H1 (cell line): ENCODE results near the gene CRISPLD2.

Source experiments
- BRCA1 ChIP-seq: IDR thresholded peaks from 2 replicates; pipeline ENCODE4 v1.6.1; 2012; ENCODE audit warnings: low read depth, low read length, improper control_type of control experiment
- CTCF ChIP-seq, 3 experiments: IDR thresholded peaks; 1 replicate in 2 of 3; 2 replicates in 1 of 3; pipeline versions ENCODE4 v1.5.1 to v1.6.1; 2011; ENCODE audit warnings: low read length in 3 of 3, mild to moderate bottlenecking in 3 of 3, inconsistent platforms in 2 of 3, low read depth in 1 of 3, moderate library complexity in 1 of 3; ENCODE audit not compliant: insufficient read depth in 1 of 3; ENCODE audit errors: control extremely low read depth in 1 of 3
- EZH2 ChIP-seq: fragments of 200-600 bp; sonication (generic); IDR thresholded peaks from 2 replicates; pipeline ENCODE4 v1.7.1; 2012; ENCODE audit warnings: low read depth, mild to moderate bottlenecking, moderate library complexity, low read length, inconsistent platforms; ENCODE audit not compliant: severe bottlenecking

- TF ChIP-seq CTCF (IDR thresholded peaks at IDR 0.05; ENCODE audit: control extremely low read depth in 1 of 3, insufficient read depth in 1 of 3, low read depth in 1 of 3, low read length in 3 of 3) (no peak), EZH2 (no peak), BRCA1 (no peak)
Observed at GRCh38 chr16:84883301-84883700, 63.5 kb downstream of the CRISPLD2 start.
